Smooth muscle cell (in vitro differentiated cells): ENCODE data around the gene CYB561. TPM values are rescaled to one million over a fixed set of nuclear protein-coding genes. Genes with fewer than 3 reads are reported as not detected.

Experiments used
- DNase-seq: peaks from one replicate; lab custom pipeline; 2025; ENCODE audit not compliant: unreplicated experiment; lab: John Stamatoyannopoulos, UW
- H2AFZ ChIP-seq: fragments of 200-600 bp; sonication (generic); 2 replicates; pipeline ENCODE4 v1.6.0; 2016; ENCODE audit warnings: antibody characterized with exemption, low read depth, mild to moderate bottlenecking
- H3F3A ChIP-seq: fragments of 200-600 bp; sonication (generic); 2 replicates; pipeline ENCODE4 v1.6.0; 2017; ENCODE audit warnings: antibody characterized with exemption, low read depth
- H3K27ac ChIP-seq: fragments of 200-600 bp; sonication (generic); 2 replicates; pipeline ENCODE4 v1.5.1; 2016; ENCODE audit warnings: low read depth, mild to moderate bottlenecking
- H3K27me3 ChIP-seq: fragments of 200-600 bp; sonication (generic); 2 replicates; pipeline ENCODE4 v1.6.1; 2016; ENCODE audit warnings: low read depth, mild to moderate bottlenecking
- H3K36me3 ChIP-seq: fragments of 200-600 bp; sonication (generic); 2 replicates; pipeline ENCODE4 v1.5.1; 2016; ENCODE audit warnings: low read depth
- H3K4me1 ChIP-seq: fragments of 200-600 bp; sonication (generic); 2 replicates; pipeline ENCODE4 v1.5.1; 2016; ENCODE audit warnings: low read depth
- H3K4me2 ChIP-seq: fragments of 200-600 bp; sonication (generic); 2 replicates; pipeline ENCODE4 v1.6.0; 2016; ENCODE audit warnings: mild to moderate bottlenecking
- H3K4me3 ChIP-seq: fragments of 200-600 bp; sonication (generic); 2 replicates; pipeline ENCODE4 v1.5.1; 2016; ENCODE audit warnings: mild to moderate bottlenecking
- H3K79me2 ChIP-seq: fragments of 200-600 bp; sonication (generic); 2 replicates; pipeline ENCODE4 v1.6.0; 2016; ENCODE audit warnings: low read depth, mild to moderate bottlenecking
- H3K9ac ChIP-seq: fragments of 200-600 bp; sonication (generic); 2 replicates; pipeline ENCODE4 v1.6.0; 2016; ENCODE audit warnings: low read depth
- H3K9me3 ChIP-seq: fragments of 200-600 bp; sonication (generic); replicated peaks from 2 replicates; pipeline ENCODE4 v1.5.1; 2016; ENCODE audit warnings: low read depth
- H4K20me1 ChIP-seq: fragments of 200-600 bp; sonication (generic); 2 replicates; pipeline ENCODE4 v1.6.0; 2016; ENCODE audit warnings: low read depth
- WGBS: methylation state at CpG from one replicate; pipeline ENCODE4 v1.1.7; 2016; ENCODE audit warnings: low lambda C conversion rate; 5-methylcytosine and 5-hydroxymethylcytosine counted together
- polyA plus RNA-seq: library from polyadenylated mRNA; unstranded; fragments of >200 nt; fragmentation: Nextera tagmentation; extraction: Ambion mirVana; gene quantifications from 2 replicates; pipeline ENCODE4 v1.2.1, GENCODE V29; 2016
- total RNA-seq: library from RNA; depleted of rRNA; stranded (reverse); fragments of >200 nt; gene quantifications from 2 replicates; pipeline ENCODE4 v1.2.3, GENCODE V29; 2014
- TF ChIP-seq, protein P1 (sequence below): fragments of 200-600 bp; sonication (generic); IDR thresholded peaks from 2 replicates; pipeline ENCODE4 v1.5.1; 2017; ENCODE audit warnings: borderline replicate concordance, mild to moderate bottlenecking, antibody characterized with exemption; ENCODE audit not compliant: insufficient read depth, poor library complexity, severe bottlenecking

Gene CYB561
- total and polyA plus RNA-seq, 2 experiments from 2014 or later, result 16.5 to 24.9 TPM

DNA sequence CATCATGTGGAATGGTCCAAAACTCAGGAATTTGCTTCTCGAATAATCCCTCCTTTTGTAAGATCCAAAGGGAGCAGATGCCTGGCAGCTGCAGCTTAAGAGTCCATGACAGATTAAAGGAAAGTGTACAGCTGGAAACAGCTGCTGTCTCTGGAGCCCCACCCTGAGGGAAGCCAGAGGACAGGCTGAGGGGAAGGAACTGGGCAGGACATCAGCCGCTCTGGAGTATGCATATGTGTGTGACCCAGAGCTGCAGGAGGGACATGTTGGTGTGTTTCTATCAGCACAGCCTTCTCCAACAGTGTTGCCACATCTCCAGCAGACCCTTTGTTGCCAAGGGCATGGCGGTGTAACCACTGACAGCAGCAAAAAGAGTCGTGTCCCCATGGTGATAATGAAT is 46.2 kb downstream of the CYB561 start:
- Histone ChIP-seq H4K20me1 (no peaks in the 10 kb centered on the region), H3F3A (no peaks in the 10 kb centered on the region), H3K36me3 (peaks cover 4% of the 10 kb centered on the region), H3K4me2 (no peak overlapping the region), H3K4me1 (peaks cover 7% of the 10 kb centered on the region), H3K9ac (no peak overlapping the region), H2AFZ (no peak overlapping the region), H3K79me2 (no peaks in the 10 kb centered on the region), H3K9me3 (no peaks in the 10 kb centered on the region), H3K27me3 (no peaks in the 10 kb centered on the region), H3K27ac (no peak overlapping the region), H3K4me3 (no peak overlapping the region)
- WGBS, result 59% methylated on average over 4 of the region's 4 CpGs
- TF ChIP-seq, protein P1, sequence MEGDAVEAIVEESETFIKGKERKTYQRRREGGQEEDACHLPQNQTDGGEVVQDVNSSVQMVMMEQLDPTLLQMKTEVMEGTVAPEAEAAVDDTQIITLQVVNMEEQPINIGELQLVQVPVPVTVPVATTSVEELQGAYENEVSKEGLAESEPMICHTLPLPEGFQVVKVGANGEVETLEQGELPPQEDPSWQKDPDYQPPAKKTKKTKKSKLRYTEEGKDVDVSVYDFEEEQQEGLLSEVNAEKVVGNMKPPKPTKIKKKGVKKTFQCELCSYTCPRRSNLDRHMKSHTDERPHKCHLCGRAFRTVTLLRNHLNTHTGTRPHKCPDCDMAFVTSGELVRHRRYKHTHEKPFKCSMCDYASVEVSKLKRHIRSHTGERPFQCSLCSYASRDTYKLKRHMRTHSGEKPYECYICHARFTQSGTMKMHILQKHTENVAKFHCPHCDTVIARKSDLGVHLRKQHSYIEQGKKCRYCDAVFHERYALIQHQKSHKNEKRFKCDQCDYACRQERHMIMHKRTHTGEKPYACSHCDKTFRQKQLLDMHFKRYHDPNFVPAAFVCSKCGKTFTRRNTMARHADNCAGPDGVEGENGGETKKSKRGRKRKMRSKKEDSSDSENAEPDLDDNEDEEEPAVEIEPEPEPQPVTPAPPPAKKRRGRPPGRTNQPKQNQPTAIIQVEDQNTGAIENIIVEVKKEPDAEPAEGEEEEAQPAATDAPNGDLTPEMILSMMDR, result no peak
- no peak for DNase-seq

GRCh38 chr17:63399316-63399715 is 46.8 kb downstream of the CYB561 start:
- no peaks in the 10 kb centered on the region for H3F3A ChIP-seq
- DNase-seq, result no peak
- H3K4me3 ChIP-seq, result no peak overlapping the region
- no peak overlapping the region for H3K9ac ChIP-seq
- no peaks in the 10 kb centered on the region for H3K9me3 ChIP-seq
- TF ChIP-seq, protein P1, result no peak
- H3K4me2 ChIP-seq, result no peak overlapping the region
- no peaks in the 10 kb centered on the region for H3K27me3 ChIP-seq
- H4K20me1 ChIP-seq, result no peaks in the 10 kb centered on the region
- no peak overlapping the region for H2AFZ ChIP-seq
- WGBS, result 51% methylated on average over 3 of the region's 3 CpGs
- H3K27ac ChIP-seq, result no peak overlapping the region
- peaks cover 7% of the 10 kb centered on the region for H3K4me1 ChIP-seq
- H3K79me2 ChIP-seq, result no peaks in the 10 kb centered on the region
- peaks cover 4% of the 10 kb centered on the region for H3K36me3 ChIP-seq

- Histone ChIP-seq H3K4me2 (no peak overlapping the region), H3F3A (no peaks in the 10 kb centered on the region), H3K9ac (no peak overlapping the region), H3K4me1 (peaks cover 7% of the 10 kb centered on the region), H4K20me1 (no peaks in the 10 kb centered on the region), H3K36me3 (peaks cover 4% of the 10 kb centered on the region), H3K79me2 (no peaks in the 10 kb centered on the region), H3K27me3 (no peaks in the 10 kb centered on the region), H3K4me3 (no peak overlapping the region), H2AFZ (no peak overlapping the region), H3K27ac (no peak overlapping the region), H3K9me3 (no peaks in the 10 kb centered on the region)
- WGBS, result 93% methylated on average over 4 of the region's 4 CpGs
- no peak for DNase-seq
- TF ChIP-seq, protein P1, result no peak
These were observed 47.4 kb downstream of the CYB561 start for GRCh38 chr17:63398680-63399079.

DNA sequence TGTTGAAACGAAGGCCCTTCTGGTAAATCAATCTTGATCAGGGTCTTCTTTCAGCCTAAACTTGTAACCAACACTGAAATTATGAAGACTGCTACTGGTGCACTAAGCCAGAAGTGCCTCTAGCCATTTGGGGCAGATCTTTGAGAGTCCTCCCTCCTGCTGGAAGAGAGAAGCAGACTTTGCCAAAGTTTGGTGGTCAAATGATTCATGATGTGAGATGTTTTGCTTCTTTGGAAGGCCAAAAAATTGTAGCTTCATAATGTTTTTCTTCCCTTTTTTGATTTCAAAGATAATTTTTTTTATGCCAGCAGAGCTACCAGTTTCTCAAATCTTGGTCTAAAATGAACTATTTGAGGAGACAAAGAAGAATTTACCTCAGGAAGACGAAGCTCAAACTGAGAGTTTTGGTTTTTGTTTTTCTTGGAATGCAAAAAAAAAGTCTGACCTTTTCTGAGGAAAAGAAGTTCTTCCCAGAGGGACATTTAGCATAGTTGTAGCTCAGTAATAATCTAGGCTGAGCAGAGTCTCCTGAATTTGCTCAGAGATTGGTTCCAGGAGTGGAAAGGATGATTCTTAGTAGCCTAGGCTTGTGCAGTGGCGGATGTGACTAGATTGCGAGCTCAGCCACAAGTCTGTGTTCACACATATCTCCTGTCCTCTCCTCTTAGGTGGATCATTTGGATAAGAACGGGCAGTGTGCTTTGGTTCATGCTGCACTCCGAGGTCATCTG is 50.9 kb downstream of the CYB561 start:
- Histone ChIP-seq H3K4me3 (no peak overlapping the region), H3K4me2 (no peak overlapping the region), H3F3A (no peaks in the 10 kb centered on the region), H2AFZ (no peak overlapping the region), H3K9me3 (no peaks in the 10 kb centered on the region), H4K20me1 (no peaks in the 10 kb centered on the region), H3K27ac (no peak overlapping the region), H3K79me2 (no peaks in the 10 kb centered on the region), H3K4me1 (peaks cover 7% of the 10 kb centered on the region), H3K27me3 (no peaks in the 10 kb centered on the region), H3K36me3 (peaks cover 4% of the 10 kb centered on the region), H3K9ac (no peak overlapping the region)
- WGBS, result 90% methylated on average over 6 of the region's 6 CpGs
- TF ChIP-seq, protein P1, result no peak
- DNase-seq, result no peak
